CD8-positive, alpha-beta memory T cell (primary cell): ENCODE measurements around the gene CCT7. TPM values are rescaled to one million over a fixed set of nuclear protein-coding genes. Genes with fewer than 3 reads are reported as not detected.

Experiments used
- CTCF ChIA-PET: fragments of 350-600 bp; sonication (Branson Sonifier 250); formaldehyde crosslinking; loops from one replicate; lab custom pipeline; 2021; ENCODE audit warnings: antibody characterized with exemption; lab: Charles Lee
- POLR2A ChIA-PET: fragments of 350-600 bp; sonication (Branson Sonifier 250); formaldehyde crosslinking; loops from one replicate; lab custom pipeline; 2021; ENCODE audit warnings: antibody characterized with exemption; lab: Charles Lee
- DNase-seq, 5 donors: peaks; one replicate each; pipeline versions ENCODE4 v3.0.0 to v3.0.0-alpha.2; 2020 to 2022; ENCODE audit warnings: mixed read lengths in 1 of 5
- H3K27ac ChIP-seq: one replicate; pipeline ENCODE4 v1.7.0; 2013; ENCODE audit warnings: low read depth, mild to moderate bottlenecking, low read length, moderate library complexity
- H3K27me3 ChIP-seq: 2 replicates; pipeline ENCODE4 v1.7.0; 2013; ENCODE audit warnings: low read length, mild to moderate bottlenecking; ENCODE audit not compliant: insufficient read depth, poor library complexity, severe bottlenecking
- H3K36me3 ChIP-seq: 2 replicates; pipeline ENCODE4 v1.7.0; 2013; ENCODE audit warnings: mild to moderate bottlenecking, low read length, moderate library complexity; ENCODE audit not compliant: insufficient read depth
- H3K4me1 ChIP-seq: 2 replicates; pipeline ENCODE4 v1.7.0; 2013; ENCODE audit warnings: mild to moderate bottlenecking, low read length, moderate library complexity; ENCODE audit not compliant: insufficient read depth
- H3K4me3 ChIP-seq: 2 replicates; pipeline ENCODE4 v1.7.0; 2013; ENCODE audit warnings: mild to moderate bottlenecking, low read length
- H3K9me3 ChIP-seq: 2 replicates; pipeline ENCODE4 v1.7.0; 2013; ENCODE audit warnings: mild to moderate bottlenecking, low read length
- H3K27ac Mint-ChIP-seq, 8 donors: one replicate each; pipeline ENCODE4 v1.8.0; 2020 to 2021; ENCODE audit warnings: mixed read lengths in 8 of 8, mild to moderate bottlenecking in 6 of 8, inconsistent platforms in 3 of 8, moderate library complexity in 3 of 8
- H3K27me3 Mint-ChIP-seq, 2 donors: one replicate each; pipeline ENCODE4 v1.8.0; 2020 to 2021; ENCODE audit warnings: mixed read lengths in 2 of 2, mild to moderate bottlenecking in 1 of 2, moderate library complexity in 1 of 2
- H3K36me3 Mint-ChIP-seq, 3 donors: one replicate each; pipeline ENCODE4 v1.8.0; 2020 to 2021; ENCODE audit warnings: mixed read lengths in 3 of 3, inconsistent platforms in 1 of 3, mild to moderate bottlenecking in 1 of 3
- H3K4me1 Mint-ChIP-seq, 3 donors: one replicate each; pipeline ENCODE4 v1.8.0; 2020 to 2021; ENCODE audit warnings: mixed read lengths in 3 of 3, inconsistent platforms in 1 of 3, mild to moderate bottlenecking in 1 of 3
- H3K4me3 Mint-ChIP-seq, 7 donors: one replicate each; pipeline ENCODE4 v1.8.0; 2020 to 2021; ENCODE audit warnings: mixed read lengths in 7 of 7, mild to moderate bottlenecking in 6 of 7, moderate library complexity in 4 of 7, inconsistent platforms in 2 of 7
- H3K9me3 Mint-ChIP-seq, 5 donors: one replicate each; pipeline ENCODE4 v1.8.0; 2020 to 2022; ENCODE audit warnings: mixed read lengths in 5 of 5, mild to moderate bottlenecking in 3 of 5, moderate library complexity in 2 of 5, inconsistent platforms in 1 of 5
- polyA plus RNA-seq: library from polyadenylated mRNA; unstranded; fragments of 300-500 nt; fragmentation: Illumina TruSeq; gene quantifications from one replicate; pipeline ENCODE4 v1.2.3, GENCODE V29; 2021
- total RNA-seq, 2 experiments: library from RNA; stranded (reverse); gene quantifications; one replicate each; pipeline ENCODE4 v1.2.3, GENCODE V29; 2021

The CCT7 gene
- total and polyA plus RNA-seq, 3 experiments from 2014 or later = 263 to 758 (median 750) TPM

GRCh38 chr2:73290049-73290839 is 56.1 kb downstream of the CCT7 start:
- Histone ChIP-seq H3K4me1 (peaks cover 29% of the 10 kb centered on the region), H3K27ac (no peak overlapping the region), H3K27me3 (peaks cover 25% of the 10 kb centered on the region), H3K36me3 (no peaks in the 10 kb centered on the region), H3K9me3 (no peaks in the 10 kb centered on the region), H3K4me3 (no peak overlapping the region)
- POLR2A ChIA-PET = interaction anchor here (1.1 to 4.7 kb wide), 2 partner anchors 21 to 56 kb away, joined by 5 to 25 read pairs; partner anchors contain the start of genes CCT7 and PRADC1
- Mint-ChIP-seq H3K36me3 (no peaks in the 10 kb centered on the region), H3K27ac (peak overlapping the region in 2 of 8 donors; percentile 25 to 72), H3K9me3 (peaks cover 0 to 4% (median 0%) of the 10 kb centered on the region in 5 donors), H3K4me3 (peak overlapping the region in 4 of 7 donors; percentile 23 to 60 (median 50)), H3K4me1 (peaks cover 13 to 44% (median 30%) of the 10 kb centered on the region in 3 donors), H3K27me3 (peaks cover 23 to 39% of the 10 kb centered on the region in 2 donors)
- DNase-seq = peak in 3 of 5 donors; percentile 25 to 66 (median 37)
- CTCF ChIA-PET = interaction anchor here (0.7 to 6.8 kb wide), 16 partner anchors 9 to 426 kb away, joined by 3 to 54 read pairs (median 4); partner anchors contain the start of genes ALMS1, CCT7, PRADC1 and SFXN5

- H3K27me3 Mint-ChIP-seq = peaks cover 30 to 48% of the 10 kb centered on the region in 2 donors
- no peaks in the 10 kb centered on the region for H3K36me3 Mint-ChIP-seq
Measured at GRCh38 chr2:73291093-73291460, 57.0 kb downstream of the CCT7 start.

GRCh38 chr2:73291461-73292315 is 57.6 kb downstream of the CCT7 start:
- Histone ChIP-seq H3K4me1 (peaks cover 27% of the 10 kb centered on the region), H3K4me3 (peak overlapping the region; percentile 30), H3K27me3 (peaks cover 39% of the 10 kb centered on the region), H3K36me3 (no peaks in the 10 kb centered on the region), H3K9me3 (no peaks in the 10 kb centered on the region), H3K27ac (no peak overlapping the region)
- ChIA-PET POLR2A (interaction anchor here (4.7 kb wide), 1 partner anchor 58 kb away, joined by 25 read pairs; the partner anchor contains the start of genes CCT7 and PRADC1), CTCF (interaction anchor here (1.1 to 6.8 kb wide), 8 partner anchors 7 to 400 kb away, joined by 3 to 54 read pairs (median 13); partner anchors contain the start of genes CCT7, FBXO41 and PRADC1)
- Mint-ChIP-seq H3K4me3 (peak overlapping the region; percentile 60 to 89 (median 78)), H3K9me3 (peaks cover 0 to 6% (median 0%) of the 10 kb centered on the region in 5 donors), H3K27ac (peak overlapping the region in 1 of 8 donors; percentile 72), H3K4me1 (peaks cover 8 to 34% (median 20%) of the 10 kb centered on the region in 3 donors), H3K27me3 (peaks cover 36 to 54% of the 10 kb centered on the region in 2 donors), H3K36me3 (no peaks in the 10 kb centered on the region)
- DNase-seq = no peak

More at GRCh38 chr2:73291093-73291460, 57.0 kb downstream of the CCT7 start:
- H3K9me3 ChIP-seq = no peaks in the 10 kb centered on the region
- CTCF ChIA-PET = interaction anchor here (0.7 to 6.8 kb wide), 10 partner anchors 13 to 399 kb away, joined by 3 to 54 read pairs (median 10); partner anchors contain the start of genes CCT7 and PRADC1
- H3K4me1 ChIP-seq = peaks cover 27% of the 10 kb centered on the region
- Mint-ChIP-seq H3K4me3 (peak overlapping the region; percentile 60 to 89 (median 78)), H3K27ac (peak overlapping the region in 2 of 8 donors; percentile 24 to 72), H3K9me3 (peaks cover 0 to 6% (median 0%) of the 10 kb centered on the region in 5 donors), H3K4me1 (peaks cover 8 to 35% (median 21%) of the 10 kb centered on the region in 3 donors)
- no peak overlapping the region for H3K27ac ChIP-seq
- H3K27me3 ChIP-seq = peaks cover 33% of the 10 kb centered on the region
- no peaks in the 10 kb centered on the region for H3K36me3 ChIP-seq
- peak; percentile 40 to 73 (median 56) for DNase-seq
- POLR2A ChIA-PET = interaction anchor here (4.7 kb wide), 1 partner anchor 57 kb away, joined by 25 read pairs; the partner anchor contains the start of genes CCT7 and PRADC1
- peak overlapping the region; percentile 30 for H3K4me3 ChIP-seq

GRCh38 chr2:73292316-73292905 is 58.3 kb downstream of the CCT7 start:
- Mint-ChIP-seq H3K4me3 (peak overlapping the region; percentile 65 to 90 (median 72)), H3K9me3 (peaks cover 0 to 6% (median 0%) of the 10 kb centered on the region in 5 donors), H3K27me3 (peaks cover 41 to 61% of the 10 kb centered on the region in 2 donors), H3K4me1 (peaks cover 8 to 34% (median 20%) of the 10 kb centered on the region in 3 donors), H3K36me3 (no peaks in the 10 kb centered on the region), H3K27ac (peak overlapping the region in 2 of 8 donors; percentile 19 to 43)
- Histone ChIP-seq H3K27ac (no peak overlapping the region), H3K9me3 (no peaks in the 10 kb centered on the region), H3K36me3 (no peaks in the 10 kb centered on the region), H3K4me1 (peaks cover 27% of the 10 kb centered on the region), H3K4me3 (peak overlapping the region; percentile 19), H3K27me3 (peaks cover 46% of the 10 kb centered on the region)
- POLR2A ChIA-PET = interaction anchor here (1.0 to 4.7 kb wide), 2 partner anchors 8 to 59 kb away, joined by 3 to 25 read pairs; partner anchors contain the start of genes CCT7, FBXO41 and PRADC1
- DNase-seq = peak in 1 of 5 donors; percentile 47
- CTCF ChIA-PET = interaction anchor here (1.3 to 6.8 kb wide), 6 partner anchors 8 to 80 kb away, joined by 3 to 54 read pairs (median 18); partner anchors contain the start of genes CCT7, FBXO41 and PRADC1

GRCh38 chr2:73292906-73293533 is 58.9 kb downstream of the CCT7 start:
- DNase-seq = peak in 1 of 5 donors; percentile 47
- H3K27ac Mint-ChIP-seq = peak overlapping the region in 2 of 8 donors; percentile 30 to 43
- peak overlapping the region; percentile 65 to 90 (median 79) for H3K4me3 Mint-ChIP-seq
- H3K27me3 ChIP-seq = peaks cover 50% of the 10 kb centered on the region
- peaks cover 0 to 6% (median 0%) of the 10 kb centered on the region in 5 donors for H3K9me3 Mint-ChIP-seq
- no peaks in the 10 kb centered on the region for H3K36me3 ChIP-seq
- ChIA-PET POLR2A (interaction anchor here (1.0 to 4.7 kb wide), 2 partner anchors 9 to 59 kb away, joined by 3 to 25 read pairs; partner anchors contain the start of genes CCT7, FBXO41 and PRADC1), CTCF (interaction anchor here (1.3 to 6.8 kb wide), 4 partner anchors 9 to 58 kb away, joined by 3 to 54 read pairs (median 21); partner anchors contain the start of genes CCT7, FBXO41 and PRADC1)
- H3K27me3 Mint-ChIP-seq = peaks cover 46 to 67% of the 10 kb centered on the region in 2 donors
- peaks cover 8 to 34% (median 20%) of the 10 kb centered on the region in 3 donors for H3K4me1 Mint-ChIP-seq
- no peaks in the 10 kb centered on the region for H3K36me3 Mint-ChIP-seq
- no peak overlapping the region for H3K27ac ChIP-seq
- peaks cover 27% of the 10 kb centered on the region for H3K4me1 ChIP-seq
- H3K4me3 ChIP-seq = peak overlapping the region; percentile 19
- no peaks in the 10 kb centered on the region for H3K9me3 ChIP-seq

- CTCF ChIA-PET = interaction anchor here (1.3 to 6.8 kb wide), 4 partner anchors 9 to 58 kb away, joined by 3 to 54 read pairs (median 21); partner anchors contain the start of genes CCT7, FBXO41 and PRADC1
- H3K27ac Mint-ChIP-seq = peak within 1 kb of the TSS in 4 of 8 donors; percentile 12 to 58 (median 27)
- peak; percentile 85 to 95 (median 88) for DNase-seq
- no peaks in the 10 kb centered on the region for H3K9me3 ChIP-seq
- H3K27me3 ChIP-seq = peaks cover 50% of the 10 kb centered on the region
- H3K36me3 Mint-ChIP-seq = no peaks in the 10 kb centered on the region
- no peak within 1 kb of the TSS for H3K27ac ChIP-seq
- peak within 1 kb of the TSS; percentile 65 to 90 (median 79) for H3K4me3 Mint-ChIP-seq
- peaks cover 27% of the 10 kb centered on the region for H3K4me1 ChIP-seq
- no peaks in the 10 kb centered on the region for H3K36me3 ChIP-seq
- peak within 1 kb of the TSS; percentile 21 for H3K4me3 ChIP-seq
- peaks cover 0 to 6% (median 0%) of the 10 kb centered on the region in 5 donors for H3K9me3 Mint-ChIP-seq
- peaks cover 8 to 34% (median 20%) of the 10 kb centered on the region in 3 donors for H3K4me1 Mint-ChIP-seq
- H3K27me3 Mint-ChIP-seq = peaks cover 46 to 67% of the 10 kb centered on the region in 2 donors
- POLR2A ChIA-PET = interaction anchor here (0.7 to 4.7 kb wide), 4 partner anchors 9 to 60 kb away, joined by 3 to 25 read pairs (median 3); partner anchors contain the start of genes CCT7, FBXO41 and PRADC1
Measured at GRCh38 chr2:73293534-73294171, 59.5 kb downstream of the CCT7 start, which contains the start of gene EGR4. EGR4 (minus strand) TSS chr2:73293548; CDS start chr2:73293317, 231 bp downstream.
